NCI-H82 (cell line): Measurements from ENCODE around the gene DBNDD1.

Source experiments
- DNase-seq: peaks from one replicate; lab custom pipeline; 2025; lab: John Stamatoyannopoulos, UW

Gene DBNDD1

DNA sequence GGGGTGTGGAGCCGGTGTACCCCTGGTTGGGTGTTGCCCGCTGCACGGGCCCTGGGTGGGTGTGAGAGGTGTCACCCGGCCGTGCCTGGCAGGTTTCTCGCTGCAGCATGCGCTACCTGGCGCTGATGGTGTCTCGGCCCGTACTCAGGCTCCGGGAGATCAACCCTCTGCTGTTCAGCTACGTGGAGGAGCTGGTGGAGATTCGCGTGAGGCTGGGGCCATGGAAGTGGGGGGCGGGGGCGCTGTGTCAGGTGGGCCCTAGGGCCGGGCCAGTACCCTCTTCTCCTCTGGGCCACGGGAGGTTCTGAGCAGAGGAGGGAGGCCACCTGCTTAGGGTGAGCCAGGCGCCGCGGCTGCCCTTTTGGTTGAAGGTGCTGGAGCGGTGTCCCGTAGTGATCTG lies 57.3 kb downstream of the DBNDD1 start:
- no peak for DNase-seq

DNA sequence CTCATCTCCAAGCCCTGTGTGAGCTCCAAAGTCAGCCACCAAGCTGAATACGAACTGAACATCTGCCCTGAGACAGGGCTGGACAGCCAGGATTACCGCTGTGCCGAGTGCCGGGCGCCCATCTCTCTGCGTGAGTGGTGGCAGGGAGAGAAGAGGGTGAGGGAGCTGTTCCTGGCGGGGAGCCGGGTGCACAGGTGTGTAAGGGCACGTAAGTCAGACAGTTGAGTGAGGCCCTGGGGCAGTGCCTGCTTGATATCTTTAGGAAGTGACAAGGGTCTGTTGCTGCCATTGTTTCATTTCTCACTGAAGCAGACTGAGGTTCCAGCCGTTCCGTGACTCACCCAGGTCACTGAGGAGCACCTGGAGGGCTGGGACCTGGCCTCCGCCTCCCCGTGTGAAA lies 58.3 kb downstream of the DBNDD1 start:
- no peak for DNase-seq

DNA sequence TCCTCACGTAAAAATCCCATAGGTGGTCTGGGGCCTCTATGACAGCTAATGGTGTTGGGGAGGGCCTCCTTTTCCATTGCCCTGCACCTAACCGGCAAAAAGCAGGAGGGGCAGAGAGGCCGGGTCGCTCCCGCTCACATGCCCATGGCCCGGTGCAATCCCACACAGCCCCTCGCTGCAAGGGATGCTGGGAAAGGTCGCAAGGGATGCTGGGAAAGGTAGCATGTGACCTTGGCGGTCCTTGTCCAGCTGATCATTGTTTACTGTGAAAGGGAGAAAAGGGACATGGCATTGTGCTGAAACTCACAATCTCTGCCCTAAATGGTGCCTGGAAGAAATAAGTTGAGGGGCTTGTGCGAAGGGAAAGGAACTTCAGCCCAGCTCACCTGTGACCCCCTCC lies 60.7 kb downstream of the DBNDD1 start:
- no peak for DNase-seq

DNA sequence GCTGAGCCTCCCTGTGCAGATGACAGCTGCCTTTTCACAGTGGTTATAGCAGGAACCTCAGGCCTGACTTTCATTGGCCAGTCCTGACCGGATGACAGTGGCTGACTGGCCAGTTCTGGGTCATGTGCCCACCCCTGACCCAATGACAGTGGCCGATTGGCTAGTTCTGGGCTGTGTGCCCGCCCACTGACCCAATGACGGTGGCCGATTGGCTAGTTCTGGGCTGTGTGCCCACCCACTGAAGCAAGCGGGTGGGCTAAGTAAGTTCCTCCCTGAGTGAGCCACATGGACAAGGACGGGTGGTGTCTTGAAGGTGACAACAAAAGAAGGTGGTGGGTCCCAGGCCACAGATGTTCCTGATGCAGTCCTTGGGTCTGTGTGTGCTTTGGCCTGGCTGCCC lies 61.2 kb downstream of the DBNDD1 start:
- DNase-seq: peak; percentile 88

DNA sequence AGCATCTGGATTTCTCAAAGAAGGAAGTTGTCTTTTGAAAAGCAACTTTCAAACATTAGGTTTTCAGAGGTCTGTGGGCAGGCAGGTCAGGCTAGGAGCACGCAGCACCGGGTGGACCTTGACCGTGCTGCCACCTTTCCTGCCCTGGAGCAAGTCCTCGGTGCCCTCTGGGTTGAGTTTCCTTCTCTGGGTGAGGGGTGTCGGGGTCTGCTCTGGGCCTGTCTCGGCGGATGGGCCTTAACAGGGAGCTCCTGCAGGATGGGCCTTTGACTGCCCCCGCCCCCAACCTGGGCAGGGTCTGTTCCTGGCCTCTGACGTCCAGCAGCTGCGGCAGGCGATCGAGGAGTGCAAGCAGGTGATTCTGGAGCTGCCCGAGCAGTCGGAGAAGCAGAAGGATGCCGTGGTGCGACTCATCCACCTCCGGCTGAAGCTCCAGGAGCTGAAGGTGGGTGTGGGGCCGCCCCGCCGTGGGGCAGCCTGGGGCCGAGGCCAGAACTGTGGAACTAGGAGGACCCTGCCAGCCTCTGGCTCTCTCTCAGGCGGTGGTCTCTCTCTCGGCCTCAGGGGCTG lies 62.0 kb downstream of the DBNDD1 start:
- no peak for DNase-seq

DNA sequence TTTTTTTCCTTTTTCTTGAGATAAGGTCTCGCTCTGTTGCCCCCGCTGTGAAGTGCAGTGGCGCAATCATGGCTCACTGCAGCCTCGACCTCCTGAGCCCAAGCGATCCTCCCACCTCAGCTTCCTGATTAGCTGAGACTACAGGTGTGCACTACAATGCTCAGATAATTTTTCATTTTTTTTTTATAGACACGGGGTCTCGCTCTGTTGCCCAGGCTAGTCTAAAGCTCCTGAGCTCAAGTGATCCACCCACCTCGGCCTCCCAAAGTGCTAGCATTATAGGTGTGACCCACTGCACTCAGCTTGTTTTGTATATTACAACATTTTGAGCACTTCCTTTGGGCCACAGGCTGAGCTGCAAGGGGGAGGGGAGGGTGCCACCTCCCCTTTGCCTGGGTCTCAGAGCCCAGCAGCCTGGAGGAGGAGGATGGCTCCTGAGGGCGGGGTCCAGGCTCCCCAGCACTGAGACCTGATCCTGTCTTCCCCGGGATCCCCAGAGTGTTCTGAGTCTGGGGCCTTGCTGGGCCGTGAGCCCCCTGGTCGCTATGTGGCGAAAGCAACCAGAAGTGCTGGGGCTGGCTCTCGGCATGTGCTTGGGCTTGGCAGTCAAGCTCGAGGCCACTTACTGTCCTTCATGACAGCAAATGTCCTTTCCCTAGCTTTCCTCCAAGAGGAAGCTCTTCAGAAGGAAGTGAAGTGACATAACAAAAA lies 62.6 kb downstream of the DBNDD1 start:
- no peak for DNase-seq

DNA sequence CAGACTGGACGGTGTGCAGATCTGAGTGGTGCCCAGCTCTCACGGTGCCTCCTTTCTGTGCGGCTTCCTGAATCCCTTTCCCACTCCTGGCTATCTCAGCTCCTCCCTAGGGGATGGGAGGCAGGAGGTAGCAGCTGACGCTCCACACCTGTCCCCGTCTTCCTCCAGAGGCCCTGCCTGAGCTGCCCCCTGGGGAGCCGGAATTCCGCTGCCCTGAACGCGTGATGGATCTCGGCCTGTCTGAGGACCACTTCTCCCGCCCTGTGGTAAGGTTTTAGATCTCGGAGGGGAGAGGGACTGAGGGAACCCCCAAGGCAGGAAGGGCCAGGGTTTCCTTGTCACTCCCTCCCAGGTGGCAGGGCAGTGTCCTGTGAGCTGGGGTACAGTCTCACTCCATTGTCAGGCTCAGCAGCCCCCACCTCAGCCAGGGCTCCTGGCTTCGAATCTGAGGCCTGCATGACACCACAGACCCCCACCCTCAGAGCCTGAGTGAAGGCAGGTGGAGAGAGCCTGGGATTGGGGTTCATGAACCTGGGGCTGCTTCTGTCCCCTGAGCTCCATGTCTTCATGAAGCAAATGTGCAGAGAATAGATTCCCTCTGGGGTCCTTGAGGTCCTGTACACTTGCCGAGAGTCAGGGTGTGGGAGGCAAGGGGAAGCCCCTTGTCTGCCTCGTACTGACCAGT lies 64.1 kb downstream of the DBNDD1 start:
- no peak for DNase-seq
